Measurements from ENCODE around the gene ABHD10. TPM values are rescaled to one million over a fixed set of nuclear protein-coding genes. Genes with fewer than 3 reads are reported as not detected.

Gene ABHD10
- total RNA-seq, 2 experiments from 2014 or later, result 53.1 to 54.6 TPM

GRCh38 chr3:112003321-112004080 lies 24.7 kb downstream of the ABHD10 start:
- Mint-ChIP-seq H3K36me3 (ENCODE audit: low read depth) (no peaks in the 10 kb centered on the region), H3K27me3 (ENCODE audit: low read depth) (no peaks in the 10 kb centered on the region), H3K27ac (peak overlapping the region; percentile 81), H3K4me1 (ENCODE audit: low read depth) (peaks cover 59% of the 10 kb centered on the region), H3K9me3 (no peaks in the 10 kb centered on the region), H3K4me3 (no peak overlapping the region)
- CTCF ChIA-PET, result interaction anchor here (0.6 to 20.8 kb wide), 6 partner anchors 9 to 53 kb away, joined by 3 to 454 read pairs (median 5); partner anchors contain the start of gene ABHD10
- intact Hi-C loops (cut with micrococcal nuclease), result no loop called here
- DNase-seq, result no peak

GRCh38 chr3:112004187-112004586 lies 25.4 kb downstream of the ABHD10 start:
- CTCF ChIA-PET, result interaction anchor here (0.8 to 20.8 kb wide), 5 partner anchors 10 to 25 kb away, joined by 4 to 454 read pairs (median 5); partner anchors contain the start of gene ABHD10
- DNase-seq, result peak; percentile 30
- Mint-ChIP-seq H3K27ac (no peak overlapping the region), H3K9me3 (no peaks in the 10 kb centered on the region), H3K36me3 (ENCODE audit: low read depth) (no peaks in the 10 kb centered on the region), H3K4me3 (no peak overlapping the region), H3K27me3 (ENCODE audit: low read depth) (no peaks in the 10 kb centered on the region), H3K4me1 (ENCODE audit: low read depth) (peaks cover 55% of the 10 kb centered on the region)
- intact Hi-C loops (cut with micrococcal nuclease), result no loop called here

DNA sequence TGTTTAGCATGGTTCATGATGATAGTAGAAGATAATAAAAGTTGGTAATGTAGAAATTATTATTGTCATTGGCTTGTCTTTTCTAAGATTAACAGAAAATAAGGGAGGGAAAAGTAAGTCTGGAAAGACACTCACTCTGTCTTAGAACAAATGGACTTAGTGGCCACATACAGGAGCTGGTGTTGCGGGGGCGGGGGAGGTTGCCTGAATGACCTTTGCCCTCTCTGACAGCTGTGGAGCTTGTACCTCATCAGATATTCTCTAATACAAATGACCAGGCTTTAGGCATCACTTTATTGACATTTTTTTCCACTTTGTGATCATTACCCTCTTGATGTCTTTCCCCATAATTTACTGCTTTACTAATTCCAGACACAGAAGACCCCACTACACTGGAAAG lies 25.8 kb downstream of the ABHD10 start:
- no peak for DNase-seq
- Mint-ChIP-seq H3K36me3 (ENCODE audit: low read depth) (no peaks in the 10 kb centered on the region), H3K9me3 (no peaks in the 10 kb centered on the region), H3K27ac (no peak overlapping the region), H3K4me1 (ENCODE audit: low read depth) (peaks cover 52% of the 10 kb centered on the region), H3K27me3 (ENCODE audit: low read depth) (no peaks in the 10 kb centered on the region), H3K4me3 (no peak overlapping the region)
- CTCF ChIA-PET, result interaction anchor here (0.8 to 20.8 kb wide), 3 partner anchors 10 to 26 kb away, joined by 4 to 454 read pairs (median 96); partner anchors contain the start of gene ABHD10
- intact Hi-C loops (cut with micrococcal nuclease), result no loop called here

- DNase-seq, result no peak
- no peaks in the 10 kb centered on the region for H3K36me3 Mint-ChIP-seq (ENCODE audit: low read depth)
- no peak overlapping the region for H3K4me3 Mint-ChIP-seq
- CTCF ChIA-PET, result interaction anchor here (0.6 to 20.8 kb wide), 4 partner anchors 10 to 405 kb away, joined by 3 to 454 read pairs (median 50); partner anchors contain the start of gene ABHD10
- H3K27ac Mint-ChIP-seq, result no peak overlapping the region
- H3K9me3 Mint-ChIP-seq, result no peaks in the 10 kb centered on the region
- no peaks in the 10 kb centered on the region for H3K27me3 Mint-ChIP-seq (ENCODE audit: low read depth)
- intact Hi-C loops (cut with micrococcal nuclease), result no loop called here
- H3K4me1 Mint-ChIP-seq (ENCODE audit: low read depth), result peaks cover 49% of the 10 kb centered on the region
Measured at GRCh38 chr3:112005091-112005672, 26.4 kb downstream of the ABHD10 start.

GRCh38 chr3:112007633-112008032 lies 28.8 kb downstream of the ABHD10 start:
- CTCF ChIA-PET, result interaction anchor here (0.6 to 2.8 kb wide), 5 partner anchors 9 to 260 kb away, joined by 3 to 22 read pairs (median 3); no protein-coding TSS in a partner anchor
- Mint-ChIP-seq H3K9me3 (no peaks in the 10 kb centered on the region), H3K36me3 (ENCODE audit: low read depth) (no peaks in the 10 kb centered on the region), H3K4me1 (ENCODE audit: low read depth) (peaks cover 29% of the 10 kb centered on the region), H3K27ac (no peak overlapping the region), H3K4me3 (no peak overlapping the region), H3K27me3 (ENCODE audit: low read depth) (no peaks in the 10 kb centered on the region)
- no peak for DNase-seq
- intact Hi-C loops (cut with micrococcal nuclease), result no loop called here

DNA sequence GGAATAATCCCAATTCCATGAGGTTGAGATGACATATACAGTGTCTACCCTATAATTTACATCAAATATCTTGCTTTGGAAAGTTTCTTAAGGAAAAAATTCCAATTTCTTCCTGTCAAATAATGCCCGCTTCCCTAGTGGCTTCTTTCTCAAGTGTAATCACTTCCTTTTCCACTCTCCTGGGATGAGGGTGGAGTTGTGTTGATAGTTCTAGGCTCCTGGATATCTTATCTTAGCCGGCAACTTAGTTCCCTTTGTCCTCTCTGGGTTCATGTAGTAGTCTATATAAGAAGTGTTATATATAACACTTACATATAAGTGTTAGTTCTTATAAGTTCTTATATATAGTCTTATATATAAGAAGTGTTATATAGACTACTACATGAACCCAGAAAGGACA lies 30.8 kb downstream of the ABHD10 start:
- H3K27ac Mint-ChIP-seq, result no peak overlapping the region
- intact Hi-C loops (cut with micrococcal nuclease), result no loop called here
- H3K4me3 Mint-ChIP-seq, result no peak overlapping the region
- DNase-seq, result no peak
- no peaks in the 10 kb centered on the region for H3K9me3 Mint-ChIP-seq
- no peaks in the 10 kb centered on the region for H3K36me3 Mint-ChIP-seq (ENCODE audit: low read depth)
- CTCF ChIA-PET, result no interaction called here
- peaks cover 22% of the 10 kb centered on the region for H3K4me1 Mint-ChIP-seq (ENCODE audit: low read depth)
- H3K27me3 Mint-ChIP-seq (ENCODE audit: low read depth), result no peaks in the 10 kb centered on the region

DNA sequence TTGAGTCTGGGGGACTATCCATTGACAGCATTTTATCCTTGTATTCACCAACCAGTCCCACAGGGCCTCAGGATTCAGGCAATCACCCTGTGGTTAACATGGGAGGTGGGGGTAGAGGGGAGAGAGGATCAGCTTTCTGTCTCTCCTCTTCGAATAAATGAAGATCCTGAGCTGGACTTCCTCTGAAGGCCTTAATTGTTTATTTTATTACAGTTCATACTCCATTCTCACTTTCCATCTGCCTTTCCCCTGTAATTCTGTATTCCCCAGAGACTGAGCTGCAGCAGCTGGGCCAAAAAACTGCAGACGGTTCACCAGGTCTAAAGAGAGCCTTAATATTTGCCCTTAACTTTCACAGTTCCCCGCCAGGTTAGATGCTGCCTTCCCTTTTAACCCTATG lies 31.8 kb downstream of the ABHD10 start:
- no peak for DNase-seq
- peaks cover 14% of the 10 kb centered on the region for H3K4me1 Mint-ChIP-seq (ENCODE audit: low read depth)
- no peaks in the 10 kb centered on the region for H3K27me3 Mint-ChIP-seq (ENCODE audit: low read depth)
- no peaks in the 10 kb centered on the region for H3K36me3 Mint-ChIP-seq (ENCODE audit: low read depth)
- intact Hi-C loops (cut with micrococcal nuclease), result no loop called here
- CTCF ChIA-PET, result interaction anchor here (0.8 to 10.2 kb wide), 2 partner anchors 16 to 32 kb away, joined by 4 to 454 read pairs; partner anchors contain the start of gene TAGLN3
- no peak overlapping the region for H3K27ac Mint-ChIP-seq
- no peak overlapping the region for H3K4me3 Mint-ChIP-seq
- H3K9me3 Mint-ChIP-seq, result no peaks in the 10 kb centered on the region

GRCh38 chr3:112011376-112011940 lies 32.6 kb downstream of the ABHD10 start:
- H3K4me1 Mint-ChIP-seq (ENCODE audit: low read depth), result peaks cover 14% of the 10 kb centered on the region
- H3K4me3 Mint-ChIP-seq, result no peak overlapping the region
- no peak overlapping the region for H3K27ac Mint-ChIP-seq
- no peaks in the 10 kb centered on the region for H3K36me3 Mint-ChIP-seq (ENCODE audit: low read depth)
- intact Hi-C loops (cut with micrococcal nuclease), result no loop called here
- DNase-seq, result no peak
- H3K27me3 Mint-ChIP-seq (ENCODE audit: low read depth), result no peaks in the 10 kb centered on the region
- no peaks in the 10 kb centered on the region for H3K9me3 Mint-ChIP-seq
- CTCF ChIA-PET, result interaction anchor here (0.8 to 10.2 kb wide), 5 partner anchors 16 to 342 kb away, joined by 4 to 454 read pairs (median 45); partner anchors contain the start of genes PHLDB2 and TAGLN3

GRCh38 chr3:112012205-112012992 lies 33.6 kb downstream of the ABHD10 start:
- no peaks in the 10 kb centered on the region for H3K27me3 Mint-ChIP-seq (ENCODE audit: low read depth)
- H3K4me1 Mint-ChIP-seq (ENCODE audit: low read depth), result peaks cover 17% of the 10 kb centered on the region
- intact Hi-C loops (cut with micrococcal nuclease), result loop anchor here (2.0 kb wide), 1 partner anchor 152 kb away; no protein-coding TSS in a partner anchor
- H3K36me3 Mint-ChIP-seq (ENCODE audit: low read depth), result no peaks in the 10 kb centered on the region
- no peak for DNase-seq
- CTCF ChIA-PET, result interaction anchor here (0.6 to 10.2 kb wide), 28 partner anchors 14 to 1346 kb away, joined by 3 to 454 read pairs (median 6); partner anchors contain the start of genes ABHD10, PHLDB2 and TAGLN3
- no peak overlapping the region for H3K4me3 Mint-ChIP-seq
- no peaks in the 10 kb centered on the region for H3K9me3 Mint-ChIP-seq
- H3K27ac Mint-ChIP-seq, result no peak overlapping the region

GRCh38 chr3:112013058-112013783 lies 34.4 kb downstream of the ABHD10 start:
- H3K36me3 Mint-ChIP-seq (ENCODE audit: low read depth), result no peaks in the 10 kb centered on the region
- intact Hi-C loops (cut with micrococcal nuclease), result loop anchor here (1.0 to 2.0 kb wide), 8 partner anchors 11 to 344 kb away; no protein-coding TSS in a partner anchor

DNA sequence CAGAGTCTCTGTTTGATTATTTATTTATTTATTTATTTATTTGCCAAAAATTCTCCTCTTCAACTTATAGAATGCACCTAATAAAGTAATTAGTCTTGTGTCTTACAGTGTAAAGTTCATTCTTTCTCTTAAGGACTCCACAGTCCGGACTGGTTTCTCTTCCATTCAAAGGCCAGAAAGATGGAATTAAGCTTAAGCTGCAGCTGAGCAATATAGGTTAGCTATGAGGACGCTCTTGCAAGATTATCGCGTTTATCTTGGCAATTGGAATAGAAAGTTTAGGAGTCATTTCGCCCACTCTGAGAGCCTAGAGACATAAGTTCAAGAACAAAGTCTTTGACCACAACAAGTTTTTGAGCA lies 34.9 kb downstream of the ABHD10 start:
- Mint-ChIP-seq H3K27ac (no peak overlapping the region), H3K9me3 (no peaks in the 10 kb centered on the region), H3K4me3 (no peak overlapping the region), H3K4me1 (ENCODE audit: low read depth) (peaks cover 17% of the 10 kb centered on the region), H3K27me3 (ENCODE audit: low read depth) (no peaks in the 10 kb centered on the region), H3K36me3 (ENCODE audit: low read depth) (no peaks in the 10 kb centered on the region)
- intact Hi-C loops (cut with micrococcal nuclease), result loop anchor here (1.0 to 2.0 kb wide), 8 partner anchors 11 to 344 kb away; no protein-coding TSS in a partner anchor
- CTCF ChIA-PET, result interaction anchor here (0.5 to 10.2 kb wide), 39 partner anchors 8 to 442 kb away, joined by 3 to 454 read pairs (median 5); partner anchors contain the start of genes ABHD10, PHLDB2 and TAGLN3
- no peak for DNase-seq

More at GRCh38 chr3:112013058-112013783, 34.4 kb downstream of the ABHD10 start:
- peak; percentile 81 for DNase-seq
- no peaks in the 10 kb centered on the region for H3K27me3 Mint-ChIP-seq (ENCODE audit: low read depth)
- no peak overlapping the region for H3K27ac Mint-ChIP-seq
- H3K4me1 Mint-ChIP-seq (ENCODE audit: low read depth), result peaks cover 17% of the 10 kb centered on the region
- CTCF ChIA-PET, result interaction anchor here (0.5 to 10.2 kb wide), 44 partner anchors 9 to 442 kb away, joined by 3 to 454 read pairs (median 4); partner anchors contain the start of genes ABHD10, PHLDB2 and TAGLN3
- H3K9me3 Mint-ChIP-seq, result no peaks in the 10 kb centered on the region
- H3K4me3 Mint-ChIP-seq, result no peak overlapping the region

Data from activated naive CD4-positive, alpha-beta T cell treated with anti-CD3 and anti-CD28 coated beads for 36 hours (primary cell).